H1 (cell line): ENCODE data around the gene SLC4A1.

ENCODE experiments used
- CEBPB ChIP-seq: IDR thresholded peaks from 2 replicates; pipeline ENCODE4 v1.6.1; 2012; ENCODE audit warnings: low read depth, low read length
- CHD1 ChIP-seq: IDR thresholded peaks from 2 replicates; pipeline ENCODE4 v1.6.1; 2012; ENCODE audit warnings: low read depth, low read length, improper control_type of control experiment
- CTCF ChIP-seq, 3 experiments: IDR thresholded peaks; 1 replicate in 2 of 3; 2 replicates in 1 of 3; pipeline versions ENCODE4 v1.5.1 to v1.6.1; 2011; ENCODE audit warnings: low read length in 3 of 3, mild to moderate bottlenecking in 3 of 3, inconsistent platforms in 2 of 3, low read depth in 1 of 3, moderate library complexity in 1 of 3; ENCODE audit not compliant: insufficient read depth in 1 of 3; ENCODE audit errors: control extremely low read depth in 1 of 3
- MAFK ChIP-seq: IDR thresholded peaks from 2 replicates; pipeline ENCODE4 v1.6.1; 2012; ENCODE audit warnings: low read depth, mild to moderate bottlenecking, improper control_type of control experiment, low read length
- RAD21 ChIP-seq, 2 experiments: IDR thresholded peaks in 1 of 2; conservative IDR thresholded peaks in 1 of 2; 2 replicates each; pipeline ENCODE4 v1.6.1; 2011; ENCODE audit warnings: low read depth in 2 of 2, low read length in 2 of 2, improper control_type of control experiment in 1 of 2, inconsistent platforms in 1 of 2, mild to moderate bottlenecking in 1 of 2, moderate library complexity in 1 of 2
- SIRT6 ChIP-seq: IDR thresholded peaks from one replicate; pipeline ENCODE4 v1.7.1; 2012; ENCODE audit warnings: low read length, inconsistent platforms
- SIX5 ChIP-seq: IDR thresholded peaks from 2 replicates; pipeline ENCODE4 v1.6.1; 2011; ENCODE audit warnings: mild to moderate bottlenecking, low read depth, low read length
- TBP ChIP-seq: IDR thresholded peaks from 2 replicates; pipeline ENCODE4 v1.6.1; 2011; ENCODE audit warnings: low read depth, low read length, improper control_type of control experiment
- TF ChIP-seq, protein P1 (sequence below): IDR thresholded peaks from 2 replicates; pipeline ENCODE4 v1.6.1; 2012; ENCODE audit warnings: inconsistent platforms

DNA sequence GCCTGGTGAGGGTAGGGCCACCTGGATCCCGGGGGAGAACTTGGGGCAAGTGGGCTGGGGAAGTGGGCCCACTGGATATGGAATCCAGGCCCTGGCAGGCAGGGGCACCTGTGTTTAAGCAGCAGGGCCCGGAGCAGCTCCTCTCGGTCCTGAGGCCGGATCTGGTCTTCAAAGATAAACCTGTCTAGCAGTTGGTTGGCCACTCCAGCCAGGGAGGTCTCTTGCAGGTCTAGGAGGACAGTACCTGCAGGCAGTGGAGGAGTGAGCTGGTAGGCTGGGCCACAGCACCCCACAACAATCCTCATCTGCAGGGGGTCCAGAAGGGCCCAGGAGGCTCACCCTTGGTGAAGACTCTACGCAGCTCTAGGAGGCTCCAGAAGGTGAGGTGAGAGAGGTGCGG is 7.6 kb downstream of the SLC4A1 start:
- TF ChIP-seq RAD21 (IDR thresholded peaks at IDR 0.05 in 1 of 2, conservative IDR thresholded peaks at IDR 0.05 in 1 of 2; ENCODE audit: low read depth in 2 of 2, low read length in 2 of 2), result no peak
- TF ChIP-seq CEBPB, result no peak
- TF ChIP-seq CTCF (IDR thresholded peaks at IDR 0.05; ENCODE audit: control extremely low read depth in 1 of 3, insufficient read depth in 1 of 3, low read depth in 1 of 3, low read length in 3 of 3), result no peak
- TF ChIP-seq CHD1, result no peak
- no peak for TF ChIP-seq SIRT6
- TF ChIP-seq TBP, result no peak
- TF ChIP-seq, protein P1, sequence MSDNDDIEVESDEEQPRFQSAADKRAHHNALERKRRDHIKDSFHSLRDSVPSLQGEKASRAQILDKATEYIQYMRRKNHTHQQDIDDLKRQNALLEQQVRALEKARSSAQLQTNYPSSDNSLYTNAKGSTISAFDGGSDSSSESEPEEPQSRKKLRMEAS, result no peak
- TF ChIP-seq SIX5, result no peak
- TF ChIP-seq MAFK, result no peak
